HG03039 (cell line): ENCODE measurements around the gene TNPO2.
"Not testable (repeated sequence)": the region's sequence is repeated elsewhere in the genome, so short reads cannot be mapped to it uniquely, and the experiment has no call there.

Source experiments
- ATAC-seq: cut with Tn5 transposase; IDR thresholded peaks from one replicate; pipeline ENCODE4 v1.9.1; 2021; ENCODE audit warnings: mild to moderate bottlenecking, moderate library complexity; ENCODE audit not compliant: unreplicated experiment

Gene TNPO2

GRCh38 chr19:12678039-12678438, 45.7 kb downstream of the TNPO2 start:
- ATAC-seq: not testable (repeated sequence)

DNA sequence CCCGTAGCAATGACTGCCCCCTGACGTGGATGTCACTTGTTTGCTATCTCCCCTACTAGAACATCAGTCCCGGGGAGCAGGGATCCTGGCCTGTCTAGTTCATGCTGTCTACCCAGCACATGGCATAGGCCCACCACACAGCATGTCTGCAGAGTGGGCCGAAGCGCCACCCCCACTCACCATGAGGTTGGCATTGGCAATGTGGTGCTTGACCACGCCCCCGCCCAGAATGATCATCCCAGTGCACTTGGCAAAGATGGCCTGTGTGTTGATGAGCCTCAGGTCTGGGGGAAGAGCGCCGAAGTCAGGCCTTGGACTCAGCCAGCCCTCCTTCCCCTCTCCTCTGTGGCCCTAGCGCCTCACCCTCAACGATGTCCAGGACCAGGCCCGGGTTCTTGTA, 46.8 kb downstream of the TNPO2 start:
- no peak for ATAC-seq

- ATAC-seq: no peak
Measured at GRCh38 chr19:12676384-12676792, 47.3 kb downstream of the TNPO2 start.

- ATAC-seq: no peak
Measured at GRCh38 chr19:12675940-12676339, 47.8 kb downstream of the TNPO2 start.

DNA sequence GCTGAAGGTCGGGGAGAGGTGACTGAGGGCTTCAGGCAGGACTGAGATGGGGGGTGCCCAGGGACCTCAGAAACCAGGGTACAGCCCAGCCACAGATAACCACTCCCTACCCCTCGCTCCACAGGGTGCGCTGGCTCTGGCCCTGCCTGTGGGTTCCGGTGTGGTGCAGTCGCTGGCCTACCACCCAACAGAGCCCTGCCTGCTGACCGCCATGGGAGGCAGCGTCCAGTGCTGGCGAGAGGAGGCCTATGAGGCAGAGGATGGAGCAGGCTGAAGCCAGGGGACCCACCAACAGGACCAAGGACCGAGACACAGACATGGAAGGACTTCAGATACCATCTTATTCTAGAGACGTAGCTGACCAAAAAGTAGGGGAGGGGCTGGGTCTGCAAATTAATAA, 48.3 kb downstream of the TNPO2 start:
- no peak for ATAC-seq

DNA sequence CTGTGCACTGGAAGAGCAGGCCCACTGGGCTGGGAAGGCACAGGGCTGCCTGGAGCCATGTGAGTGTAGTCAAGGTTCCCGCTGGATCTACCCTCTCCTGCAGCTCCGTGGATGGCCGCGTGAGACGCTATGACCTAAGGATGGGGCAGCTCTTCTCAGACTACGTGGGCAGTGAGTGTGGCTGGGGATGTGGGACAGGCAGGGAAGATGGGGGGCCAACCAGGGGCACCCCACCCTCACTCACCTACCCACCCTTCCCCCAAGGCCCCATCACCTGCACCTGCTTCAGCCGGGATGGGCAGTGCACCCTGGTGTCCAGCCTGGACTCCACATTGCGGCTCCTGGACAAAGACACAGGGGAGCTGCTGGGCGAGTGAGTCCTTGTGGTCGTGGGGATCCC, 51.0 kb downstream of the TNPO2 start:
- no peak for ATAC-seq

DNA sequence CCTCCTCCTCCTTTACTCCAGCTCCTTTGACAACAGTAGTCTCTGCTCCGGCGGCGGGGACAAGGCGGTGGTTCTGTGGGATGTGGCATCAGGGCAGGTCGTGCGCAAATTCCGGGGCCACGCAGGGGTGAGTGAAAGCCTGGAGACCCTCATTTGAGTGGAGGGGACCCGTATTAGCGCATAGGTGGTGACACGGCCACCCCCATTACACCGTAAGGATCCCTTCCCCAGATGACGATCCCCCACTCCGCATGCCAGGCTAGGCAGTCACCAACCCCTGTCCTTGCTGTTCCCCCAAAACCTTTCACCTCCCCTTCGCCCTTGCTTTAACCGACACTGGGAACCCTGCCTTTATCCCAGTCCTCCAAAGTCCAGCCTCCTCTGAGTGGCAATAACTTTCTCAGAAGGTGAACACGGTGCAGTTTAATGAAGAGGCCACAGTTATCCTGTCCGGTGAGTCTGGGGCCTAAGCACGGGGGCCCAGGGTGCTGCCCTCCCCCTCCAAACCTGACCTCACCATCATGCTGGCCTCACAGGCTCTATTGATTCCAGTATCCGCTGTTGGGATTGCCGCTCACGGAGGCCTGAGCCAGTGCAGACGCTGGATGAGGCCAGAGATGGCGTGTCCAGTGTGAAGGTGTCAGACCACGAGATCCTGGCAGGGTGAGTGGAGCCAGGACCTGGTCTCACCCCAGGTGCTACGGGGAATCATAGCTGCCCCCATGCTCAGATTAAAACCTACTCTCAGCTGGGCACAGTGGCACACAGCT, 53.4 kb downstream of the TNPO2 start:
- no peak for ATAC-seq

DNA sequence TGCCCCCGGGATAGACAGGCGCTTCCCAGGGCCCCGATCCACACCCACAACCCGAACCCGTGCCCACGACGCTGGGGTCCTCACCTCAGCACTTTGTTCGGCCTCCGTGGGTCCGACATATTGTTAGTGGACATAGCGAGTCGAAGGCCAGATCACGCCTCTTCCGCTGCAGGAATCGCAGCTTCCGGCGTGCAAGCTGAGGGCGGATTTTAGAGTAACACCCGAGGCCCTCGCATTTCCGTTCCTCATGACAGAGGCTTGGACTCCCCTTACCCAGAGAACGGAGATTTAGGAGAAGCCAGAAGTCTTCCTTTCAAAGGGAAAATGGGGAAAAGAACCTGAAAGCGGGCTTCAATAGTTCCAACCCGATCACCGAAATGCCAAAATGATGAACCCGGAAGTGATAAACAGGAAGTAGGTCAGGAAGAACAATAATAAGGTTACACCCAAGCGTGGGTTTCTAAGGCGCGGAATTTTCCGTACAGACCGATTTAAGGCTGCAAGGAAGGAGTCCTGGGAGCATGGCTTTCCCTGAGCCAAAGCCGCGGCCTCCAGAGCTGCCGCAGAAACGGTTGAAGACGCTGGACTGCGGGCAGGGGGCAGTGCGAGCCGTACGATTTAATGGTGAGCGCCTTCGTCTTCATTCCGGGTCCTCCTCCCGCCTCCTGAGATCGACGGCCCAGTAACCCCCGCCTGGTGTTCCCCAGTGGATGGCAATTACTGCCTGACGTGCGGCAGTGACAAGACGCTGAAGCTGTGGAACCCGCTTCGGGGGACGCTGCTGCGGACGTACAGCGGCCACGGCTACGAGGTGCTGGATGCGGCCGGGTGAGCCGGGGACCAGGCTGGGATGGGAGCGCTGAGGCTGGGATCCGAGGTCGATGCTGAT, 54.2 kb downstream of the TNPO2 start:
- no peak for ATAC-seq

GRCh38 chr19:12668932-12669269, 54.8 kb downstream of the TNPO2 start:
- no peak for ATAC-seq

DNA sequence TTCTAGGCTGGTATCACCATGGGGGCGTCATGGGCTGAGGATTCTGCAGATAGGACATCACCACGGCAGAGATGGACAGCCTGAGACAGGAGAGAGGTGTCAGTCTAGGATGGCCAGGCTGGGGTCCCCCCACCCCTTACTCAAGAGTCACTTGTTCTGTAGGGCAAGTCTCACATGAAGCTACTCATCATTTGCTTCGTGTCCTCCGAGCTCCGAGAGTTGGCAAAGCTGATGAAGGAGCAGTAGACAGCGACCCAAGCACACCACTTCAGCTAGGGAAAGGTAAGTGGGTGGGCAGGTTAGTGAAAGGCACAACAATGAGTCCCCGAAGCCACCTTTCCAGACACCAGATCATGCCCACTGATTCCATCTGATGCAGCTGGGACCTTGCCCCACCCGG, 55.4 kb downstream of the TNPO2 start:
- ATAC-seq: no peak

DNA sequence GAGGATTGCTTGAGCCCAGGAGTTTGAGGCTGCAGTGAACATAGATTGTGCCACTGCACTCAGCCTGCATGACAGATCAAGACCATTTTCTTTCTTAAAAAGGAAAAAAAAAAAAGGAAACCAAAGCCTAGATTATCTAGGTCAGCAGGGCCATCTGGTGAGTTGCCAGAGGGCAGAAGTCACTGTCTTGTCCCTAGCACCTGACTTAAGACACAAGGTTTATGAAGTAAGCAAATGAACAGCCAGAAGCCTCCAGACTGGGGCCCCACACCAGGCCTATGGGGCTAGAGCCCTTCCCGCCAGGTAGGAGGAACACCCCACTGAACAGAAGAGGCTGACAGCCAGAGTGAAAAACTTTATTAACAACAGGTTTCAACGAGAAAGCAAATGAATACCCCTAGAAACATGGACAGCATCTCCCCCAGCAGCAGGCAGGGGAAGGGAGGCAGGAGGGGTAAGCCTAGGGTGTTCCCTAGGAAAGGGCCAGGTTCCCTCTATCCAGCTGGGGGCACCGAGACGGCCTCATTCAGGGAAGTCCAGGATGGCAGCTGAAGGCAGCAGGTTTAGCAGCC, 55.9 kb downstream of the TNPO2 start:
- no peak for ATAC-seq

DNA sequence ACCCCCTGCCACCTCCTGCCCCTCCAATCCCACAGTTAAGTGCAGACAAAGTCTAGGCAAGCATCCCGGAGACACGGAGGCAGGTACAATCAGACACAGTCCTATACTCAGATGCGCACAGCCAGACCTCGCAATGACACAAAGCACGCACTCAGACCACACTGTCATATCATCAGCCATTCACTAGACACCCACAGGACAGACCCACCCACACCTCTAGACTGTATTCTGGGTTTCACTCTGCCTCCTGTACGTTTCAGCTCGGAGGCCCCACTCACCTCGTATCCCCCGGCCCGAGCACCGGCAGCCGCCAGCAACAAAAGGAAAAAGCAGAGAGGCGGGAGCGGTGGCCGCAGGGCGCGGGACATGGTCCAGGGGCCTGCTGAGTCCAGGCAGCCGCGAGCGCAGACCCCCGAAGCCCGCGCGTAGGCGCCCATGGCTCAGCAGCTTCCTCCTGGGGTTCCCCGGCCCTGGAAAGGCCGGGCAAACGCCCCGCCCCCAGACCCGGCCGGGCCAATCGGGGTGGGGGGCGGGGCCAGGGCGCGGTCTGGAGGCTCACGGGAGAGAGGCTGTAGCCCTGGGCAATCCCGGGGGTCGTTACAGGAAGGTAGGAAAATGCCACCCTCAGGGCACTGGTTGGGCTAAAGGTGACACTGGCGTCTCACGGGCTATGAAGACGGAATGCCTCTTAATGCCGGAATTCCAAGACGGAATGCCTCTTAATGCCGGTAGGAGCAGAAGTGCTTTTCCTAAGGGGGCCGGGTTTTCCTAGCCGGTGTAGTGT, 57.3 kb downstream of the TNPO2 start, which contains the start of the genes MAN2B1 and WDR83:
Gene MAN2B1, minus strand, starts transcription at position 478 of the 784 bp plus-strand sequence. Its CDS starts 41 bp downstream, at position 437.
Gene WDR83, plus strand, starts transcription at position 543 of the 784 bp plus-strand sequence. CDS start 2,984 bp downstream, outside the sequence.
- ATAC-seq: no peak

DNA sequence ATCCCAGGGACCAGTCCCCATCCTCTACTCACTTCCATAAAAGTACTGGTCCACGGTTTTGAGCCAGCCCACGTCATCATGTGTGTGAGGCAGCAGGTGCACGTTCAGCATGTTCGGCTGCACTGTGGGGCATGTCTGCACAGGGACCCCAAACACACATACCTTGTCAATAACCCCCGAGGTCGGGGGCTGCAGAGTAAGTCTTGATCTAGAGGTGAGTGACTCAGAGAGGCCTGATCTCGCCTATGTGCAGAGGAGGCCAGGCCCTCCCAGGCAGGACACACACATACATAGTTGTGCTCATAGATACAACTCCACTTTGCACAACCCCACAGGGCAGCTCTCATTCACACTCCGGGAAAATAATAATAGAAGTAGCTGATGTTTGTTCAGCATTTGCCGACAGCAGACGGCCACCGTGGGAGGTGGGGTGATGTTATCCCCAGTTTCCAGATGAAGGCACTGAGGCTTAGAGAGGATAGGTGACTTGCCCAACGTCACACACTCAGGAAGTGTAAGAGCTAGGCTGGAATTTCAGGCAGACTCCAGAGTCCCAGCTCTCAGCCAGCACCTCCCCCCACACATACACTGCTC, 58.0 kb downstream of the TNPO2 start:
- ATAC-seq: no peak

DNA sequence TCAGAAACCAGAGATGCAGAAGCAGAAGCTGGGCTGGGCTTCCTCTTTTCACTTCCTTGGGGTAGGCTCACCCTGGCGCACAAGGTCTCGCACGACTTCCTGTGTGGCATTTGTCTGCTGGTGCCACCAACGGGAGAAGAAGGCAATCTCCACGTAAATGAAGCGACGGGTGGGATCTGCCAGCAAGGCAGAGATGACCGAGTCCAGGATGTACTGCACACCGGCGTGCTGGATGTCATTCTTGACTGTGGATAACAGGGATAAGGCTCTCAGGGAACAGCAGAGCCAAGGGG, 58.5 kb downstream of the TNPO2 start:
- no peak for ATAC-seq

DNA sequence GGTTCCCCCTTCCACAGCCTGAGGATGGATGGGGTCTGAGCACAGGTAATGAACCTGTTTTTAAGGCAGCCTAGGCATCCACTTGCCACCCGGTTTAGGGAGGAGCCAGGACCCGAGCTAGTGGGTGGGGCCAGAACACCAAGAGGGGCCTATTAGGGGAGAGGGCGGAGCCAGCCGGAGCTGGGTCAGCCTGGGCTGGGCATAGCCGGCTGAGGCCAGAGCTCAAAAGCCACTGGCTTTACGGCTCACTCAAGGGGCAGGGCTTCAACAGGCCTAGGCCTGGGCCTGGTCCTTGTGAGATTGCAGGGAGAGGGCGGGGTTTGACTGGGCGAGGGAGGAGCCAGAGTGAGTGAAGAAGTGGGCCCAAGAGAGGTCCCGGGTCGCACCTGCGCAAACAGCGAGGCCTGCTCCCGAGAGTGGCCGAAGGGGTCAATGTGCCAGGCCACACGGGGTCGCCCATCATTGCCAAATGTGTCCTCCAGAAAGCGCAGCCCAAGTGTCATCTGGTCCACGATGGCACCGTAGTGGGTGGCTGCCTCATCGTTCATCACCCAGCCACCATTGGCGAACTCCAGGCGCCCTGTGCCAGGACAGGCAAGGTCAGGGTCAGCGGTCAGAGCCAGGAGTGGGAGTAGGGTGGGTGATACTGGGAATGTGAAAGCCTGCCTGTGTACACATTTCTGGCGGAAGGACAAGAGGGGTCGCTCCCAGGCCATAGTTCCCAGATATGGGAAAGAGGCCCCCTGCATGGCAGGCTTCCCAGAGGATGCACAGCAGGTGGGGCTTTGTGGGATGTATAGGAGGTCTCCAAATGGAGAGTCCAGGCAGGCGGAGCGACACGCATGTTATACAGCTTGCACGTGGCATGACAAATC, 59.1 kb downstream of the TNPO2 start:
- ATAC-seq: no peak

DNA sequence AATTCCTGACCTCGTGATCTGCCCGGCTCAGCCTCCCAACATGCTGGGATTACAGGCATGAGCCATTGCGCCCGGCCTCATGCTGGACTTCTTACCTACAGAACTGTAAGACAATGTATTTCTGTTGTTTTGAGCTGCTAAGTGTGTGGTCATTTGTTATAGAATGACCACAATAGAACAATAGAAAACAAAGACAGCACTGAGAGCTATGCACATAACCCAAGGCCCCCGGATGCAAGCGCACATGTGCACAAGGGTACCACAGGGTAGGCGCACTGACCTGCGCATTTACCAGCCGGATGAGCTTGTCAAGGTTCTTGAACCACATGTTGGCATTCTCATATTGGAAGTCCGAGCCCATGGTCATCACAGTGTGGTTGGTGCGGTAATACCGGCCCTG, 62.8 kb downstream of the TNPO2 start:
- ATAC-seq: no peak

GRCh38 chr19:12657966-12658365, 65.8 kb downstream of the TNPO2 start:
- no peak for ATAC-seq

DNA sequence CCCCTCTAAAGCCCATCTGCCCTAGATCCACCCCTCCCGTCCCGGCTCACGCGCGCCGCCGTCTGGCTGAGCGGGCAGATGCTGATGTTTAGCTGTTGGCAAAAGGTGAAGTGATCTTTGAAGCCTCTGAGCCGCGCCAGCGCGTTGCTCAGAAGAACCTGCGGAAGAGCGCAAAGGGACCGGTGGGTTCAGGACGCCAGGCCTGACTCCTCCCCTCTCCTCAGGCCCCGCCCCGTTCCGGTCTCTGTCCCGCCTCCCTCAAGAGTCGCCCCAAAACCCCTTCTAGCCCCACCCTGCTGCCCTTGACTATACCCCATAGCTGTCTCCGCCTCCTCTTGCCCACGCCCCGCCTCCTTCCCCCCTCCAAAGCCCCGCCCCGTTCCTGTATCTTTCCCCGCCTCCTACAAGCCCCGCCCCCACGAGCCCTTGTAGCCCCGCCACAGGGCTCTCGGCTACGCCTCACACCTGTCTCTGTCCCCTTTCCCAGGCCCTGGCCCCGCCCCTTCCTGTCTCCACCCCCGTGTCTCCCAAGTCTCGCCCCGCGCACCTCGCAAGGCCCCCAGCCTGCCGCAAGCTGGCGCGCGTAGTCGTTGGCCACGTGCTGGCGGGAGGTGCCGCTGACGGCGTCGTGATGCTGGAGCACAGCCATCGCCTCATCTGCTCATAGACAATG, 66.7 kb downstream of the TNPO2 start:
- ATAC-seq: no peak

DNA sequence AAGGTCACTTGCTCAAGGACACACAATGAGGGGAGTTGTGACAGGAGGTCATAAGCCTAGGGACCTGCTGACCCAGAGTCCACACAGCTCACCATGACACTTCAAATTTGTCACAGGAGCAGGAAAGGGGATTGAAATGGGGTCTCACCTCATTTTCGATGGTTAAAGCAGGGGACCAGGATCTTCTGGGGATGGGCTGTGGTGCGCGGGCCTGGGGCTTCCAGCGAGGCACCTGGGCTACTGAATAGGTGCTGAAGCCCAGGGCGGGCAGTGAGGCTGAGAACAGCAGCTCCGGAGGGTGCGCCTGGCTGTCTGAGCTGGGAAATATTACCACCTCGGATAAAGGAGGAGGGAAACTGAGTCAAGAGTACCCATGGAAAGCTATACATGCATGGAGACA, 68.2 kb downstream of the TNPO2 start:
- ATAC-seq: no peak
